Activated CD8-positive, alpha-beta memory T cell treated with anti-CD3 and anti-CD28 coated beads, Interleukin-2, amount 50 U/mL, for 24 hours (primary cell): ENCODE measurements around the gene CCDC124.

Experiments
- DNase-seq: peaks from one replicate; pipeline ENCODE4 v3.0.0-alpha.2; 2020; ENCODE audit errors: extremely low read depth

The CCDC124 gene

DNA sequence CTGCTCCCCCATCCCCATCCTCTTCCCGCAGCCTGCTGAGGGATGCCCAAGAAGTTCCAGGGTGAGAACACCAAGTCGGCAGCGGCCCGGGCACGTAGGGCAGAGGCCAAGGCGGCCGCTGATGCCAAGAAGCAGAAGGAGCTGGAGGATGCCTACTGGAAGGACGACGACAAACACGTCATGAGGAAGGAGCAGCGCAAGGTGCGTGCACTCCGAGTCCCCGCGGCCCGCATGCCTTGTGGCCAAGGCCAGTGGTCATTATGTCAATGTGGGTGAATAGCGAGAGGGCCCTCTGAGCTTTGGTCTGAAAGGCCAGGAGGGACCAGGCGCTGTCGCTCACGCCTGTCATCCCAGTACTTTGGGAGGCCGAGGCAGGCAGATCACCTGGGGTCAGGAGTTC, 3.6 kb downstream of the CCDC124 start:
- no peak for DNase-seq

DNA sequence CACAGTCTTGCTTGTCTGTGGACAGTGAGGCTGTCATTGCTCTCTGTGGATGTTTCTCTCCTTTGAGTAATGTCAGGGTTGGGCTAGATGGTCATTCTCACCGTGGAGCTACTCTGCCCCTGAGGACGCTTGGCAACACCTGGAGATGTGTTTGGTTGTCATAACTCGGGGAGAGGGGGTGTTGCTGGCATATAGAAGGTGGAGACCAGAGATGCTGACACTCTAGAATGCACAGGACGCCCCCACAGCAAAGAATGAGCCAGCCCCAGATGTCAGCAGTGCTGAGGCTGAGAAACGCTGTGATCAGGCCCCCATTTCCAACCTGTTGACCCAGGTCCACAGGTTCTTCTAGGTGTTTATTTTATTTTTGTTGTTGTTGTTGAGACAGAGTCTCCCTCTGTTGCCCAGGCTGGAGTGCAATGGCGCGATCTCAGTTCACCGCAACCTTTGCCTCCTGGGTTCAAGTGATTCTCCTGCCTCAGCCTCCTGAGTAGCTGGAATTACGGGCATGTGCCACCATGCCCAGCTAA, 4.6 kb downstream of the CCDC124 start:
- no peak for DNase-seq

DNA sequence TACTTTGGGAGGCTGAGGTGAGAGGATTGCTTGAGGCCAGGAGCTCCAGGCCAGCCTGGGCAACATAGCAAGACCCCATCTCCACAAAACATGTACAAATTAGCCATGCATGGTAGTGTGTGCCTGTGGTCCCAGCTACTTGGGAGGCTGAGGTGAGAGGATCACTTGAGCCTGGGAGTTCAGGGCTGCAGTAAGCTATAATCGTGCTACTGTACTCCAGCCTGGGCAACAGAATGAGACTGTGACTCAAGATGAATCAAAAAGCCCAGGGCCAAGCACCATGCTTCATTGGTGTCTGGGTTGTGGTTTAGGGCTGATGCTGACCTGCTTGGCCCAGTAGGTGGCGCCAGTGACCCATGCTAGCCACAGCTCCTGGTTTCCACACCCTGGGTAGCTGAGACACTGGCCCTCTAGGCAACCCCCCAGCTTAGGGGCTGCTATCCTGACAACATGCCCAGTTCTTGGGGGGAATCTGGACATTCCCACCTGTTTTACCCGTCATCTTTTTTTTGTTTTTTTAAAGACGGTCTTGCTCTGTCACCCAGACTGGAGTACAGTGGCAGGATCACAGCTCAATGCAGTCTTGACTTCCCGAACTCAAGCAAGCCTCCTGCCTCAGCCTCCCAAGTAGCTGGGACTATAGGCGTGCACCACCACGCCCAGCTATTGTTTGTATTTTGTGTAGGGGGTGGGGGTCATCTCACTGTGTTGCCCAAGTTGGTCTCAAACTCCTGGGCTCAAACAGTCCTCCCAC, 5.5 kb downstream of the CCDC124 start:
- DNase-seq, result peak; percentile 59

DNA sequence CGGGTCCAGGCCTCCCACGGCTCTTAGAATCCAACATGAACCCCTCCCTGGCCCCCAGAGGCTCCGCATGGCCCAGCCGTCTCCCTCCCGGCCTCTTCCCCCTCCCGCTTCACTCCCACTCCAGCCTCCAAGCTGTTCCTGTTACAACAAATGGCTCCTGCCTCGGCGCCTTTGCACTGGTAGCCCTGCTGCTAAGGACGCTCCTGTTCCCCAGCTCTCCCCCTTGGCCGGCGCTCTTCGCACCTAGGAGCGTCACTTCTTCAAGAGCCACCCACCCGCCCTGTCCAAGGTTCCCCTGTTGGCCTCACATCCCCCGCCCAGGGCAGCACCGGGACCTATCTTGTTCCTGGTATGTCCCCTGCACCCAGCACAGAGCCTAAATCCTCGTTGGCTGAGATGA, 9.4 kb downstream of the CCDC124 start:
- no peak for DNase-seq

DNA sequence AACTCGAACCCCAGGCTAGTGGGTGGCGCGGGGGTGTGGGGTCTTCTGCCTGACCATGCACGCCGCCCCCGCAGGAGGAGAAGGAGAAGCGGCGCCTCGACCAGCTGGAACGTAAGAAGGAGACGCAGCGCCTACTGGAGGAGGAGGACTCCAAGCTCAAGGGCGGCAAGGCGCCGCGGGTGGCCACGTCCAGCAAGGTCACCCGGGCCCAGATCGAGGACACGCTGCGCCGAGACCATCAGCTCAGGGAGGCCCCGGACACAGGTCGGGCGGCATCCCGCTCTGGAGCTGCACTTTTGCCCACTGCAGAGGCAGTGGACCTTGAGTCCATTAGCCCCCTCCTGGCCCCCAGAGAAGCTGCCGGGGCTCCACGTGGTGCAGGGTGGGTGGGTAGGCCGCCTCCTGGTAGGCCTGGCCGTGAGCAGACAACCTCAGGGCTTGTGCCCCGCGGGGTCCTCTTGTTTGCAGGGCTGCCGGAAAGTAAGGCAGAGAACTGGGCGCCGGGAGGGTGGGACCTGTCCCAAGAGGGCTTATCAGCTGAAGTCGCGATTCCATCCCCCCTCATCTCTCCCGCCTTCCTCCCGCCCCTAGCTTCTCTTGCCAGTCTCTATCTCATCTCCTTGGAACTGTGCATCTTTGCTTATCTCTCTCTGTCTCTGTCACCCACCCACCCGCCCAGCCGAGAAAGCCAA, 9.9 kb downstream of the CCDC124 start:
- no peak for DNase-seq

DNA sequence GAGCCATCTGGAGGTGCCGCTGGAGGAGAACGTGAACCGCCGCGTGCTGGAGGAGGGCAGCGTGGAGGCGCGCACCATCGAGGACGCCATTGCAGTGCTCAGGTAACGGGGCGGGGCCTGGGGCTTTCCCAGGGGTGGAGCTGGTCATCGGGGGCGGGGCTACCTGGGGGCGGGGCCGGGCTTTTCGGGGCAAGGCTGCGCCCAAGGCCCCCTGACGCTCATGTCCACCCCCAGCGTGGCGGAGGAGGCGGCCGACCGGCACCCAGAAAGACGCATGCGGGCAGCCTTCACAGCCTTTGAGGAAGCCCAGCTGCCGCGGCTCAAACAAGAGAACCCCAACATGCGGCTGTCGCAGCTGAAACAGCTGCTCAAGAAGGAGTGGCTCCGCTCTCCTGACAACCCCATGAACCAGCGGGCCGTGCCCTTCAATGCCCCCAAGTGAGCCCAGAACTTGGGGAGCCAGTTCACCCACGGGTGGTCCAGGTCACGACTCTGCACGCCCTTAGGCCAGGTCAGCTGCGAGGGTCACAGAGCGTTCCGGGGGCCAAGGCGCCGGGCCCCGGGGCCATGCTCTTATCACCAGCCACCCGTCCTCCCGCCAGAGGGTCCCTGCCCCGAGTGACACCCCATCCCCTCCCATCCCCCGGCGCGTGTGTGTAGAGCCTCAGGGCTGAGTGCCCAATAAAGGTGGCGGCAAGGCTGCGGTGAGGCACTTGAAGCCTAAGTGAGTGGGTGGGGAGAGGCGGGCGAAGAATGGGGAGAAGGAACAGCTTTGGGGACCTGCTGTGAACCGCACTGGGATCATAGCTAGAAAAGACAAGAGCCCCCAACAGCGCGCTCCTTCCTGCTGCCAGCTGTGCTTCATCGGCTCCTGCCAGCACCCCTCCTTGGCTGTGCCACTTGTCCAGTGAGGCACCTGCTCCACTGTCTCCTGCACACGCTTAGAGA, 10.7 kb downstream of the CCDC124 start:
- no peak for DNase-seq

DNA sequence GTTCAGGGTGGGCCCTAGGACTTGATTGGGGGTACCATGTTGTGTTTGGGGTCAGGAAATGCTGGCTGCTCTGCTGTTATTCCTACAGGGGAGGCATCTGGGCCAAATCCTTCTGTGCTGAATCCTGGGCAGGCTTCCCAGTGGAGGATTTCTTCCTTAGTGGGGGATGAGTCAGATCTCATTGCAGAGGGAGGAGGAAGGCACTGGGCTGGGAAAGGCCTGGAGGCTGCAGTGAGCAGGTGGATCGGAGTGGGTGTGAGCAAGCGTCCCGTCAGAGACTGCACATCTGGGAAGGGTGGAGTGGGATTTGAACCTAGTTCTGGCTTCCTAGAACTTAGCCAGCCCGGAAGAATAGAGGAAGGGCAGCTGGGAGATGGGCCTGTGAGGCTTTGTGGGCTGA, 11.5 kb downstream of the CCDC124 start:
- DNase-seq, result no peak

DNA sequence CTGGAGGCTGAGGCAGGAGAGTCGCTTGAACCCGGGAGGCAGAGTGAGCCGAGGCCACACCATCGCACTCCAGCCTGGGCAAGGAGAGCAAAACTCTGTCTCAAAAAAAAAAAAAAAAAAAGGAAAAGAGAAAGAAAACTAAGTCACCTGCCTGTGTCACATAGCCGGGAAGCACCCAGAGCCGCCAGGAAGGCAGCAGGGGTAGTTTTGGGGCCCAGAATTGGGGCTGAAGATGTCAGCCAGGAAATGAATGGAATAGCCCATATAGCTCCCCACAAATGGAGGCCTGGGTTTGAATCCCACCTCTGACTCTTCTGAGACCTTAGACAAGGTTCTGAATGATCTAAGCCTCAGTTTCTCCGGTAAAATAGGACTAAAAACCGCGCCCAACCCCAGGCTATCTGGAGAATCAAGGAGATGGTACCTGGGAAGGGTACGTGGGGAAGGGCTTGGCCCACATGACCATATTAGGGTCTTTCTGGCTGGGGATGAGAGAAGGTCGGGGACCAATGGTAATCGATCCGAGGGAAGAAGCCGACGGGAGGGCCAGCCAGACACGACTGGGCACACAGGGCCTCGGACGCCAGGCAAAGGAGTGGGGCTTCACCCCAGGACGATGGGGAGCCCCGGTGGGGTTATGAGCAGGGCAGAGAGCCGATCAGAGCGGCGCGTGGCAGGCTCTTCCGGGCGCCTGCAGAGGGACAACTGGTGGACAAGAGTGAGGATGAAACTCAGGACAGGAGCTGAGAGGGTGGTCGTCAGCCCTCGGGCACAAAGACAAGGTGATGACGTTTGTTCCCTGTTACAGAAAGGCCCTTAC, 14.4 kb downstream of the CCDC124 start:
- no peak for DNase-seq

DNA sequence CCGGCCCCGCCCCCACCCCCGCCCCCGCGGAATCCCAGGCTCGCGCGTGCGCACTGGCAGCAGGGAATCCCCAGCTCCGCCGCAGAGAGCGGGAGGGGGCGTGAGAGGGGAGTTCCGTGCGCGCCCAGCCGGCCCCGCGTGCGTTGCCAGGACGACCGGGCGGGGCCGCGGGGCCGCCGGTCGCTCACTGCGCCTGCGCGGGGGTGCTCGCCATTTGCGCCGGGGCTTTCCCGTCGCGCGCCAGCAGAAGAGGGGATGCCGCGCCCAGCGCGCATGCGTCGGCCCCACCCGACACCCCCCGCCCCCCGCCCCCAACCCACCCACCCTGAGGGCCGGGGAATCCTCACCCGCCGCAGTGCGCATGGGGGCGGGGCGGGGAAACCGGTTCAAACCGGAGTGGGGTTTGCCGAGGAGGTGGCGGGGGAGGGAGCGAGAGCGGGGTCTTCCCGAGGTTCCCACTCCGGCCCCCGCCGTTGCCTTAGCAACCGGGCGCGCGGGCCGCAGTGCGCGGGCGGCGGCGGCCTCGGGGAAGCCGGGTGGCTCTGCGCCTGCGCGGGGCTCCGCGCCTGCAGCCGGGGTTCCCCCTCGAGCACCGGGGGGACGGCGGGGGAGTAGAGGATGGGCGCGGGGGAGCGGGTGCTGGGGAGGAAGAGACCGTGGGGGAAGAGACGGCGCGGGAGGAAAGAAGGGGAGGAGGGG, 15.1 kb downstream of the CCDC124 start:
- DNase-seq, result peak; percentile 76

DNA sequence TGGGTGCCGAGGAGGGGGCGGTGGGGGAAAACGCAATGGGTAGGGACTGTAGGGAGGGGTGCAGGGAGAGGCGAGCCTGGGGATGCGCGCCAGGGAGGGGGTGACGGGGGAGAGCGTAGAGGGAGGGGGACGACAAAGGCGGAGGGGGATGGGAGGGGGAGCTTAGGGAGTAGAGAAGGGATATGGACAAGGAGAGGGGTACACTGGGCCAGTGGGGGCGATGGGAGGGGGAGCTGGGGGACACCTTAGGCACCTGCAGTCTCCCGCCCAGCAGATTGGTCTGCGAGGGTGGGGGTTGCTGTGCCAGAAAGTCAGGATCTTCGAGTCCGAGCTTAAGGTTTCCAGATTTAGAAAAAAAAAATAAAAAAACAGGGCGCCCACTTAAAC, 15.7 kb downstream of the CCDC124 start:
- DNase-seq, result no peak

DNA sequence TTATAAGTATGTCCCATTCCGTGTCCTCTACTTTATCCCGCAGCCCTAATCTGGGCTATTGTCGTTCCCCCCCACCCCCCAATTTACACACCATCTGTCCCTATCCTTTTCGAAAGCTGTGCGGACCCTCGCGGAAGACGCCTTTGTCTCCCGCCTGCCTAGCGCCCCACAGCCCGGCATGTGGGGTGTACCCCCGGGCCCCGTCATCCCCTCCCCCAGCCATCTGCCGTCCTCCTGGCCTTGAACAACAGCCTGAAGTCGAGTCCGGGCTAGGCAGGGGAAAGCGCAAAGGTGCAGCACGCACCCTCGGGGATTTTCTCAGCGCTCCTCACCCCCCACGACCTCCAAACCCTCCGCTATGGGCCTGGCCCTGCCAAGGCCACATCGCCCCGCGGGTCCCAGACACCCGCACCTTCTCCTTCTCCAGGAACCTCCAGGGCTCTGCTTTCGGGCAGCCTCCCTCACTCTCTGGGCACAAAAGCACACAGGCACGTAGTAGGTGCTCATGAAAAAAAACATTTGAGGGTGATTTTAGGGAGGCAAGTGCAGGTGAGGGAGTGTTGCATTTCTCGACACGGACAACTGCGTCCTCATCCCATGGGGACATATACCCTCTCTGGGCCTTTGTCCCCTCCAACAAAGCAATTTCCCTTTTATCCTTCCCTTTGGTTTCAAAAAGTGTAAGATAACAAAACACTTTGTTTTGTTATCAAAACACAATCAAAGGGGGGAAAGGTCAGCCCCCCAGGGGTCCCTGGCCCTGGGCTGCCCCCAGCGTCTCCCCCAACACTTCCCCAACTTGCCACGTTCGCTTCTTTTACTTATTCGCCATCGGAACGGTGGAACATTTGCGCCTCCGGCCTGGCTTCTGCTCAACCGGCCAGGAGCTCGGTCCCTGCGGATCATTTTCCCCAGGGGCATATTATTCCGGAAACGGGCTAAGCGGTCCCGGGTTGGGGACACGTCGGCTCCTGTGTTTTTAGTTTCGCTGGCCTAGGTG, 16.4 kb downstream of the CCDC124 start:
- no peak for DNase-seq

DNA sequence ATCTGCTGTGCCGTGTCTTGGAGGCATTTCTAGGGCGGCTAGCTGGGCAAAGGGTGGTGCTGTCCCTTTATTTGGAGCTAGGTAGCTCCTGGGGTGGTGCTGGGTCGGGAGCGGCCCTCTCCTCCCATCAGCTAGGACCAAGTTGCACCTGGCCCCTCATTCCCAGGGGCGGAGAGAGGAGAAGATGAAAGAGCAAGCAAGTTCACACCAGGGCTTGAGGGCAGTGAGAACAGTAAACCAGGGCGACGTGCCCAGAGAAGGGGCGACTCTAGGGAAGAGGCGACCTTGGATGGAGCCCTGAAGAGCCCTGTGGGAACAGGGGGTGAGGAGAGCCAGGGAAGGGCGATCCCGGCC, 17.1 kb downstream of the CCDC124 start:
- no peak for DNase-seq

DNA sequence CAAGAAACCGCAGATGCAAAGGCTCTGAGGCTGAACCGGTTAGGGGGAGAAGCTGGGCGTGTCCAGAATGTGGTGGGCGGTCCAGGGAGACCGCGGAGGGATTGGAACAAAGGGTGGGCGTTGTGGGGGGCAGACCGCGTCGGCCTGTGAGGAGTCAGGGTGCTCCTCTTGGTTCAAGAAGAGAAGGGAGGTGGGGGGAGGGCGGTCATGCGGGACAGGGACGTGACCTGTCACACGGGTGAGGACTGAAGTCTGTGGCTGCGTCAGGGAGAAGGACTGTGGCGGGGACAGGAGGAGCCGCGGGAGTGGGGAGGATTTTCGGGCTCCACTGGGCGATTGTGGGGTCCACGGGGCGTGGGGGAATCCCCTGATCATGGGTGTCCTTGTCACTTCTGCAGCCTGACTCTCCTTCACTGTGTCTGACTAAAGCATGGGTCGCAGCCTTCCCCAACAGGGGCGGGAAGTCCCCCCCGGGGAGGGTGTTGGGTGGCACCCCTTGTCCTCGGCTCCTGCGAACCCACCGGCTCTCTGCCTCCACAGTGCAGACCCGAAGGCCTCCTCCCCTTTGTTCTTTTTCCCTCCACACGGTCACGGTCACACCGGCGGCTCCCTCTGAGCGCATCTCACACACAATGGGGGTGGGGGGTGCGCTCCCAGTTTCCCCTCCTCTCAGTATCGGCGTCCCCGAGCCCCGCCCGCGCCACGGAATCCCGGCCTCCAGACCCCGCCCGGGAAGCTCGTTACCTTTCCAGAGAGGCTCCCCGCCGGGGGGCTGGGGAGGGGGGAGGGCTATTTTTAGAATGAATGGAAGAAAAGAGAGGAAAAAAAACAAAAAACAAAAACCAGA, 17.7 kb downstream of the CCDC124 start:
- no peak for DNase-seq

DNA sequence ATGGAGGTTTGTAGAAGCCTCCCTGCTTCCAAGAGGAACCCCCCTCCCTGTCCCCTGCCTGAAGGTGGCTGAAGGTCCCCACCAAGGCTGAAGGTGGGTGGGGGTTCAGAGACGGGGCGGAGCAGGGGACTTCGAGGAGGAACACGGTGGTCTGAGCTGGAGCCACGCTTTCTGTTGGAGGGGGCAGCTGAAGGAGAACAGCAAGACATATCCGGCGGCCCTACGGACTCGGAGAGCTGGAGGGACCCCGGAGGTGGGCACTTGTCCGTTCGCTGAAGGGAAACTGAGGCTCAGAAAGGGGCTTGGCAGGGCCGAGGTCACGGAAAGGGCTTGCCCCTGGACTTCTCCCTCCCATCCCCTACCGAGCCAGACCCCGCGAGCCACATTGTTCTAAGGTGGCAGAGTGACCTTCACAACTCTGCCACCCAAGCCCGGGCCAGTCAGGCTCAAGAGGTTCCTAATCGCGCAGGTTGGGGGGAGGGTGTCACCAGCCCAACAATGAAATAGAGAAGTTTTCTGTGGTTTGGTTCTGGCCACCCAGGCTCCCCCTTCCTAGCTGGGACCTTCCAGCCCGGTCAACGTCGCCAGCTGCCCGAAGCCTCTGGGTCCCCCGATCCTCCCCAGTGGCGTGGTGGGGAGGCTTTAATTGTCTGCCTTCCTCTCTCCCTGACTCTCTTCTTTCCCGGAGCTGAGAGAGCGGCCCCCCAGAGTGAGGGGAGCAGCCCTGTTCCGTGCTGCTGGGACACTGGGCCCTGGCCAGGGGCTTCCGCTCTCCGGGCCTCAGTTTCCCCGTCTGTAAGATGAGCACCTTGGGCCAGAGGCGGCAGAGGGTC, 18.6 kb downstream of the CCDC124 start:
- DNase-seq, result no peak

DNA sequence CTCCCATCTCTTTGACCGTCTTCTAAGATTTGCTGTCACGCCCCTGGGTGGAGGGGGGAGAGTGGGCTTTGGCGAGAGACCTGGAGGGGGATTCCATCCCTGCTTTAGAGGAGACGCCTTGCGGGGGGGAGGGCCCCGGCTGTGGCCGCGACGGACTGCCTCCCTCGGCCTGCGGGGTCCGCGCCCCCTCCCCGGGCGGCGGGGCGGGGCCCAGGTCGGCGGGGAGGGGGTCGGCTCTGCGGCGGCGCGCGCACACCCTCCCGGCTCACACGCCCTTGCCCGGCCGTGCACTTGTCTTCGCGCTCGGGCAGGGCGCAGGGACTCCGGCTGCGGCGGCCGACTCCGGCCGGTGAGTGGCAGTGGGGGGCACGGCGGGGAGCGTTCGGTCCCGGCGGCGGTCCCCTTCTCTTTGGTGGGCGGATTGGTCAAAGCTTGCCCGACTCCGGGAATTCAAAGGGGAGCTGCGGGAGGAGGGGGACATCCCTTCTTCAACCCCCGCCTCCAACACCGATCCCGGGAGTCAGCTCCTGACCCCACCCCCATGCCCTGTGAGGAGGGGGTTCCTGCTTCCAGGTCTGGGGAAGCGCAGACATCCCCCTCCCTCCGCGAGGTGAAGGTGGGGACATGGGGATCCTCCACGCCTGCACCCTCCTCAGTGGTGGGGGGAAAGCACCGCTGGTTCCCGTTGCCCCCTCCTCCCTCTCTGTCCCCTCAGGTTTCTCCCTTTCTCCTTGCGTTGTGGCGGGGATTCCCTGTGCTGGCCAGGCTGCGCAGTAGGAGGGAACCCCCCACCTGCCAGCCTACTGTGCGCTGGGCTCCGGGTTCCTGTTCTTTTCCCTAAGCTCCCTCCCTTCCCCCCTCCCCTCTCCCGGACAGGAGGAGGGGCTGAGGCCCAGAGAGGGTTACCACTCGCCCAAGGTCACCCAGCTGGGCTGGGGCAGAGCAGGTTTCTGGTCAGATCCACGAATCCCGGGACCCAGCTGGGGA, 19.5 kb downstream of the CCDC124 start:
- no peak for DNase-seq

DNA sequence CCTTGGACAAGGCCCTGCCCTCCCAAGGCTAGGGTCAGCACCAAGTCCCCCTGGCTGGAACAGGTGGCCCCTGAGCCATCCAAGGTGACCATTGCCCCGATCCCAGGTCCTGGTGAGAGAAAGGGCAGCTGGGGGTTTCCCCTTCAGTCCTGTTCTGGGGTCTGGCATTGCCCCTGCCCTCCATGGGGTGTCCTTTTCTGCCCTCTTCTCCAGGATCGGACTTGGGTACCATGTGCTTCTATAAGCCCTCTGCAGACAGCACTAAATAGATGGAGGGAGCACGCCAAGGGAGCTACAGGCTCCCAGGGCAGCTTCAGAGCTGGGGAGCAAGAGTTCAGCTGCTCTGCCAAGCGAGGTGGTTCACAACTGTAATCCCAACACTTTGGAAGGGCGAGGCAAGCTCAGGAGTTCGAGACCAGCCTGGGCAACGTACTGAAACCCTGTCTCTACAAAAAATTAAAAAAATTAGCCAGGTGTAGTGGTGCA, 20.5 kb downstream of the CCDC124 start:
- DNase-seq, result no peak
